Panc1 (cell line): ENCODE results near the gene LRSAM1.

Experiments
- TCF7L2 ChIP-seq: IDR thresholded peaks from 2 replicates; pipeline ENCODE4 v1.6.1; 2011; ENCODE audit warnings: mild to moderate bottlenecking, low read depth, low read length, inconsistent platforms
- TF ChIP-seq, protein P1 (sequence below): fragments of 450-650 bp; IDR thresholded peaks from 2 replicates; pipeline ENCODE4 v1.5.1; 2017; ENCODE audit warnings: mild to moderate bottlenecking

- TF ChIP-seq, protein P1, sequence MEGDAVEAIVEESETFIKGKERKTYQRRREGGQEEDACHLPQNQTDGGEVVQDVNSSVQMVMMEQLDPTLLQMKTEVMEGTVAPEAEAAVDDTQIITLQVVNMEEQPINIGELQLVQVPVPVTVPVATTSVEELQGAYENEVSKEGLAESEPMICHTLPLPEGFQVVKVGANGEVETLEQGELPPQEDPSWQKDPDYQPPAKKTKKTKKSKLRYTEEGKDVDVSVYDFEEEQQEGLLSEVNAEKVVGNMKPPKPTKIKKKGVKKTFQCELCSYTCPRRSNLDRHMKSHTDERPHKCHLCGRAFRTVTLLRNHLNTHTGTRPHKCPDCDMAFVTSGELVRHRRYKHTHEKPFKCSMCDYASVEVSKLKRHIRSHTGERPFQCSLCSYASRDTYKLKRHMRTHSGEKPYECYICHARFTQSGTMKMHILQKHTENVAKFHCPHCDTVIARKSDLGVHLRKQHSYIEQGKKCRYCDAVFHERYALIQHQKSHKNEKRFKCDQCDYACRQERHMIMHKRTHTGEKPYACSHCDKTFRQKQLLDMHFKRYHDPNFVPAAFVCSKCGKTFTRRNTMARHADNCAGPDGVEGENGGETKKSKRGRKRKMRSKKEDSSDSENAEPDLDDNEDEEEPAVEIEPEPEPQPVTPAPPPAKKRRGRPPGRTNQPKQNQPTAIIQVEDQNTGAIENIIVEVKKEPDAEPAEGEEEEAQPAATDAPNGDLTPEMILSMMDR: no peak
- no peak for TF ChIP-seq TCF7L2
These were observed 50.6 kb downstream of the LRSAM1 start for GRCh38 chr9:127501821-127502343.
